ENCODE data around the gene IQCK. TPM values are rescaled to one million over a fixed set of nuclear protein-coding genes. Genes with fewer than 3 reads are reported as not detected.

Gene IQCK
- total RNA-seq, 1 donor from 2014 or later = not detected

DNA sequence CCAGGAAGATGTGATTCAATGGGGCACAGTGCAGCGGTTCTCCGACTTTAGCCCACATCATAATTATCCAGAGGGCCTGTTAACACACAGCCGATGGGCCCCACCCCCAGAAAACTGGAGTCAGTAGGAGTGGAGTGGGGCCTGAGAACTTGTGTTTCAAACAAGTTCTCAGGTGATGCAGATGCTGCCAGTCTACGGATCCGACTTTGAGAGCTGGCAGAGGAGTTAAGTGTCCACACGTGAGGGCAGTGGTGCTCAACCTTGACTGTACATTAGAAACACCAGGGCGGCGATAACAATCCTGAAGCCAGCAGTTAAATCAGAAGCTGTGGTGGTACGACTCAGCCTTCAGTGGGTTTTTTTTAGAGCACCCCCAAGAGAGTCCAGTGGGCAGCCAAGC is 91.6 kb downstream of the IQCK start:
- intact Hi-C loops (cut with DNase I) = no loop called here
- DNase-seq (ENCODE audit: low spot score in 2 of 2) = no peak
- Histone ChIP-seq H3K36me3 (no peaks in the 10 kb centered on the region), H3K4me3 (no peak overlapping the region), H3K9me3 (no peaks in the 10 kb centered on the region), H3K27ac (peak overlapping the region in 1 of 2 donors; percentile 64), H3K4me1 (peaks cover 0 to 9% of the 10 kb centered on the region in 2 donors), H3K27me3 (no peaks in the 10 kb centered on the region)
- TF ChIP-seq, protein P1, sequence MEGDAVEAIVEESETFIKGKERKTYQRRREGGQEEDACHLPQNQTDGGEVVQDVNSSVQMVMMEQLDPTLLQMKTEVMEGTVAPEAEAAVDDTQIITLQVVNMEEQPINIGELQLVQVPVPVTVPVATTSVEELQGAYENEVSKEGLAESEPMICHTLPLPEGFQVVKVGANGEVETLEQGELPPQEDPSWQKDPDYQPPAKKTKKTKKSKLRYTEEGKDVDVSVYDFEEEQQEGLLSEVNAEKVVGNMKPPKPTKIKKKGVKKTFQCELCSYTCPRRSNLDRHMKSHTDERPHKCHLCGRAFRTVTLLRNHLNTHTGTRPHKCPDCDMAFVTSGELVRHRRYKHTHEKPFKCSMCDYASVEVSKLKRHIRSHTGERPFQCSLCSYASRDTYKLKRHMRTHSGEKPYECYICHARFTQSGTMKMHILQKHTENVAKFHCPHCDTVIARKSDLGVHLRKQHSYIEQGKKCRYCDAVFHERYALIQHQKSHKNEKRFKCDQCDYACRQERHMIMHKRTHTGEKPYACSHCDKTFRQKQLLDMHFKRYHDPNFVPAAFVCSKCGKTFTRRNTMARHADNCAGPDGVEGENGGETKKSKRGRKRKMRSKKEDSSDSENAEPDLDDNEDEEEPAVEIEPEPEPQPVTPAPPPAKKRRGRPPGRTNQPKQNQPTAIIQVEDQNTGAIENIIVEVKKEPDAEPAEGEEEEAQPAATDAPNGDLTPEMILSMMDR (IDR thresholded peaks at IDR 0.05) = no peak

DNA sequence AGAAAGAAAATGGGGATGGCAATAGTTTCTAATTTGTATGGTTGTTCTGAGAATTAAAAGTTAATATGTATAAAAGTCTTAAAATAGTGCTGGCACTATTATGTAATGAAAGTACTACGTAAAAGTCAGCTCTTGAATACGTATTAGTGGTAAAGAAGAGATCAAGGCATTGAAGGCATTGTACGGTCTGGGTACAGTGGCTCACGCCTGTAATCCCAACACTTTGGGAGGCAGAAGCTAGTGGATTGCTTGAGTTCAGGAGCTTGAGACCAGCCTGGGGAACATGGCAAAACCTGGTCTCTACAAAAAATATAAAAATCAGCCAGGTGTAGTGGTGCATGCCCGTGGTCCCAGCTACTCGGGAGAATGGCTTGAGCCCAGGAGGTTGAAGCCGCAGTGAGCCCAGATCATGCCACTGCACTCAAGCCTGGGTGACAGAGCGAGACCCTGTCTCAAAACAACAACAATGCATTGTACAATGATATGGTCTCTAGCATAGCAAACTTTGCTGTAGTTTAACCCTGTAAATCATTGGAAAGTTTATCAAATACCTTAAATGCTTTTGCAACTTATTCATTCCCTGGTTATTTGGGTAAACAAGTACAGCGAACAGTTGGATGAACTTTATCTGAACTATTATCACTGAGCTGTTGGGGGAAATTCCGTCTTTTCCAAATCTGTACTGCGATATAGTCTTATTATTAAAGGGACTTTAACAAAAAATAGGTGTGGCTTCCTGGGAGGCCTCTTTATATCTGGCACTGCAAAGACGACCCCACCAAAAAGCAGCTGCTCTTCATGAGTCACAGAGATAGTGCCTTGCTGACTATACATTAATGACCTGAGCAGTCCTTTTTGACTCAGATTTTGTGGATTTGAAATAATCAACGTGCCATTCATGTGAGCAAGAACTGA is 93.0 kb downstream of the IQCK start:
- Histone ChIP-seq H3K9me3 (no peaks in the 10 kb centered on the region), H3K4me1 (peaks cover 0 to 9% of the 10 kb centered on the region in 2 donors), H3K4me3 (no peak overlapping the region), H3K36me3 (no peaks in the 10 kb centered on the region), H3K27me3 (no peaks in the 10 kb centered on the region), H3K27ac (no peak overlapping the region)
- intact Hi-C loops (cut with DNase I) = no loop called here
- DNase-seq (ENCODE audit: low spot score in 2 of 2) = no peak
- TF ChIP-seq, protein P1 (IDR thresholded peaks at IDR 0.05) = no peak

DNA sequence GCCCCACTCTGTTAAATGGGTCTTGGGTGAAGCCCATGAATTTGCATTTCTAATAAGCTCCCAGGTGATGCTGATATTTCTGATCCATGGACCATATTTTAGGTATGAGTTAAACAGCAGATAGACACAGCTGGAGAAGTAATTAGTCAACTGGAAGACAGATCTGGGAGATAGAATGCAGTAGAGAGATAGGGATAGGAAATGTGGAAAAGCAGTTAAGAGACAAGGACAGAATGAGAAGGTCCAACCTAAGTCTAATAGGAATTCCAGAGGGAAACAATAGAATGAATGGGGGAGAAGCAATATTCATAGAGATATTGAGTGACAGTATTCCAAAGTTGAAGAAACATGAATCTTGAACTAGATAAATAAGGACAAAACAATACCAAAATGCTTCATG is 94.9 kb downstream of the IQCK start:
- Histone ChIP-seq H3K27ac (no peak overlapping the region), H3K36me3 (no peaks in the 10 kb centered on the region), H3K4me3 (no peak overlapping the region), H3K4me1 (peaks cover 0 to 6% of the 10 kb centered on the region in 2 donors), H3K9me3 (no peaks in the 10 kb centered on the region), H3K27me3 (no peaks in the 10 kb centered on the region)
- TF ChIP-seq, protein P1 (IDR thresholded peaks at IDR 0.05) = no peak
- intact Hi-C loops (cut with DNase I) = no loop called here
- DNase-seq (ENCODE audit: low spot score in 2 of 2) = no peak

DNA sequence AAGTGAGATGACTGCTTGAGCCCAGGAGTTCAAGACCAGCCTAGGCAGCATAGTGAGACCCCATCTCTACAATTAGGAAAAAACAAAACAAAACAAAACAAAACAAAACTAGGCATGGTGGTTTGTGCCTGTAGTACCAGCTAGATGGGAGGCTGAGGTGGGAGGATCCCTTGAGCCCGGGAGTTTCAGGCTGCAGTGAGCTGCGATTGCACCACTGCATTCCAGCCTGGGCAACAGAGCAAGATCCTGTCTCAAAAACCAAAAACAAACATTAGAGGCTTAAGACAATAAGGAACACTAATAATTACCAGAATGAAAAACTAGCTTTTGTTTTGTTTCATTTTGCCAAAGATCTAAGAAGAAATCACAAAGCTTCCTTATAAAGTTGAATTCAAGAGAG is 97.3 kb downstream of the IQCK start:
- no peaks in the 10 kb centered on the region for H3K4me1 ChIP-seq
- TF ChIP-seq, protein P1 (IDR thresholded peaks at IDR 0.05) = no peak
- no peaks in the 10 kb centered on the region for H3K36me3 ChIP-seq
- no peak for DNase-seq (ENCODE audit: low spot score in 2 of 2)
- intact Hi-C loops (cut with DNase I) = no loop called here
- no peak overlapping the region for H3K4me3 ChIP-seq
- no peaks in the 10 kb centered on the region for H3K27me3 ChIP-seq
- no peaks in the 10 kb centered on the region for H3K9me3 ChIP-seq
- H3K27ac ChIP-seq = no peak overlapping the region

DNA sequence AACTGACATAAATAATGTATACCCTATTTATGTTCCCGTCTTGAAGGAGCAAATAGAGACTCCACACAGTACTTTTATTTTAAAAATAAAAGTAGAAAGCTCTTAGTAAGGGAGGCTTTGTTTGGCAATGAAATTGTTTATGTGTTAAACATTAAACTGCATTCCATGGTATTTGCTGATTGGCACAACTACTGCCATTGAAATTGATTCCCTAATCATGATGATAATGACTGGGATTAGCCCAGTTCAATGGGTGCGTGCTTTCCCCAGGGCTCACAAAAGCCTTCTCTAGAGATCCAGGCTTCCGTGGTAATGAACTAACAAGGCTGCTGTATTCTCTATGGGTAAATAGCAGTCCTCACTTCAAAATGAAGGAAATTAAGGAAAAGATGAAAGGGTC is 99.1 kb downstream of the IQCK start:
- no peak overlapping the region for H3K4me3 ChIP-seq
- TF ChIP-seq, protein P1 (IDR thresholded peaks at IDR 0.05) = no peak
- H3K36me3 ChIP-seq = no peaks in the 10 kb centered on the region
- H3K4me1 ChIP-seq = no peaks in the 10 kb centered on the region
- no peaks in the 10 kb centered on the region for H3K9me3 ChIP-seq
- no peak for DNase-seq (ENCODE audit: low spot score in 2 of 2)
- no peak overlapping the region for H3K27ac ChIP-seq
- no peaks in the 10 kb centered on the region for H3K27me3 ChIP-seq
- intact Hi-C loops (cut with DNase I) = no loop called here
